CD4-positive, alpha-beta T cell treated with Interleukin-10 for 1 hour (primary cell): Measurements from ENCODE around the gene AIF1.

ENCODE experiments used
- DNase-seq: peaks from one replicate; pipeline ENCODE4 v3.0.0-alpha.2; 2020

The AIF1 gene

GRCh38 chr6:31621320-31621939 lies 6.4 kb downstream of the AIF1 start:
- no peak for DNase-seq

- no peak for DNase-seq
Observed at GRCh38 chr6:31621991-31622390, 7.0 kb downstream of the AIF1 start.

GRCh38 chr6:31622684-31623091 lies 7.7 kb downstream of the AIF1 start:
- DNase-seq = no peak

- DNase-seq = no peak
Observed at GRCh38 chr6:31624070-31624469, 9.0 kb downstream of the AIF1 start.

GRCh38 chr6:31626952-31627351 lies 11.9 kb downstream of the AIF1 start:
- no peak for DNase-seq

- DNase-seq = no peak
Observed at GRCh38 chr6:31627690-31628287, 12.8 kb downstream of the AIF1 start.

- no peak for DNase-seq
Observed at GRCh38 chr6:31629014-31629413, 14.0 kb downstream of the AIF1 start.

GRCh38 chr6:31630177-31630934 lies 15.3 kb downstream of the AIF1 start:
- no peak for DNase-seq

GRCh38 chr6:31631209-31631608 lies 16.2 kb downstream of the AIF1 start:
- DNase-seq = no peak

- no peak for DNase-seq
Observed at GRCh38 chr6:31631681-31632278, 16.7 kb downstream of the AIF1 start.

GRCh38 chr6:31632279-31632946 lies 17.4 kb downstream of the AIF1 start:
- no peak for DNase-seq

- DNase-seq = no peak
Observed at GRCh38 chr6:31633447-31633846, 18.4 kb downstream of the AIF1 start.

GRCh38 chr6:31634131-31634530 lies 19.1 kb downstream of the AIF1 start:
- DNase-seq = no peak

GRCh38 chr6:31634969-31635575 lies 20.0 kb downstream of the AIF1 start:
- no peak for DNase-seq

- no peak for DNase-seq
Observed at GRCh38 chr6:31636698-31637596, 21.9 kb downstream of the AIF1 start.

GRCh38 chr6:31639043-31639442 lies 24.0 kb downstream of the AIF1 start:
- no peak for DNase-seq

- DNase-seq = no peak
Observed at GRCh38 chr6:31639449-31639861, 24.4 kb downstream of the AIF1 start.

- no peak for DNase-seq
Observed at GRCh38 chr6:31640612-31641011, 25.6 kb downstream of the AIF1 start.

- no peak for DNase-seq
Observed at GRCh38 chr6:31641370-31641769, 26.3 kb downstream of the AIF1 start.

- no peak for DNase-seq
Observed at GRCh38 chr6:31642798-31643570, 27.9 kb downstream of the AIF1 start.
